Left lung (tissue), 10 donors: ENCODE data around the gene MACROD2. TPM values are rescaled to one million over a fixed set of nuclear protein-coding genes. Genes with fewer than 3 reads are reported as not detected.

Experiments used
- ATAC-seq: fragments of 200-7000 bp; cut with Tn5 transposase; one replicate; pipeline ENCODE4 v1.9.1; 2020; ENCODE audit warnings: moderate library complexity
- DNase-seq, 4 donors: peaks; one replicate each; pipeline ENCODE4 v3.0.0-alpha.2; 2013 to 2020
- H3K27ac ChIP-seq, 2 donors: fragments of 200-600 bp; sonication (generic) in 1 of 2; one replicate each; pipeline versions ENCODE4 v1.5.0 to v1.8.0; 2020 to 2021
- H3K27me3 ChIP-seq, 2 donors: fragments of 200-600 bp; sonication (generic) in 1 of 2; one replicate each; pipeline versions ENCODE4 v1.5.0 to v1.8.0; 2020 to 2021
- H3K36me3 ChIP-seq, 2 donors: fragments of 200-600 bp; sonication (generic) in 1 of 2; one replicate each; pipeline versions ENCODE4 v1.5.0 to v1.8.0; 2020 to 2021
- H3K4me1 ChIP-seq, 2 donors: fragments of 200-600 bp; one replicate each; pipeline ENCODE4 v1.8.0; 2021
- H3K4me3 ChIP-seq, 2 donors: fragments of 200-600 bp; sonication (generic) in 1 of 2; one replicate each; pipeline versions ENCODE4 v1.5.0 to v1.8.0; 2020 to 2021; ENCODE audit warnings: mild to moderate bottlenecking in 1 of 2
- H3K9me3 ChIP-seq, 2 donors: fragments of 200-600 bp; sonication (generic) in 1 of 2; one replicate each; pipeline versions ENCODE4 v1.5.0 to v1.8.0; 2020 to 2021
- intact Hi-C, 2 donors: fragments of 100-400 bp; cut with DNase I; formaldehyde crosslinking; loops; one replicate each; pipeline versions ENCODE4 v1.11.2 to v1.14.2; 2022
- polyA plus RNA-seq, 6 donors: library from polyadenylated mRNA; unstranded; fragments of 120-200 nt; gene quantifications; one replicate each; pipeline ENCODE4 v1.2.1, GENCODE V29; 2013; ENCODE audit not compliant: insufficient read length in 6 of 6
- total RNA-seq, 2 donors: library from RNA; stranded (reverse); fragmentation: NEBNext Ultra II Directional; extraction: Animal tissue kit (Norgen Biotek cat#: 25700); gene quantifications; one replicate each; pipeline ENCODE4 v1.2.1, GENCODE V29; 2021
- TF ChIP-seq, protein P1 (sequence below), 2 donors: fragments of 200-600 bp; sonication (generic) in 1 of 2; IDR thresholded peaks; one replicate each; pipeline versions ENCODE4 v1.5.0 to v1.8.0; 2021; ENCODE audit warnings: antibody characterized with exemption in 2 of 2
- donor health status: DM: no; HTN: yes; CAD: no.
- donor health status: DM: no; HTN: no; CAD: no.

The MACROD2 gene
- total and polyA plus RNA-seq, 8 donors = 6.1 to 23.6 (median 8.9) TPM

- no peaks in the 10 kb centered on the region for H3K9me3 ChIP-seq
- ATAC-seq (no peak), DNase-seq (no peak)
- H3K27ac ChIP-seq = no peak overlapping the region
- H3K36me3 ChIP-seq = no peaks in the 10 kb centered on the region
- H3K4me1 ChIP-seq = no peaks in the 10 kb centered on the region
- H3K4me3 ChIP-seq = no peak overlapping the region
- intact Hi-C loops = no loop called here
- H3K27me3 ChIP-seq = no peaks in the 10 kb centered on the region
- TF ChIP-seq, protein P1, sequence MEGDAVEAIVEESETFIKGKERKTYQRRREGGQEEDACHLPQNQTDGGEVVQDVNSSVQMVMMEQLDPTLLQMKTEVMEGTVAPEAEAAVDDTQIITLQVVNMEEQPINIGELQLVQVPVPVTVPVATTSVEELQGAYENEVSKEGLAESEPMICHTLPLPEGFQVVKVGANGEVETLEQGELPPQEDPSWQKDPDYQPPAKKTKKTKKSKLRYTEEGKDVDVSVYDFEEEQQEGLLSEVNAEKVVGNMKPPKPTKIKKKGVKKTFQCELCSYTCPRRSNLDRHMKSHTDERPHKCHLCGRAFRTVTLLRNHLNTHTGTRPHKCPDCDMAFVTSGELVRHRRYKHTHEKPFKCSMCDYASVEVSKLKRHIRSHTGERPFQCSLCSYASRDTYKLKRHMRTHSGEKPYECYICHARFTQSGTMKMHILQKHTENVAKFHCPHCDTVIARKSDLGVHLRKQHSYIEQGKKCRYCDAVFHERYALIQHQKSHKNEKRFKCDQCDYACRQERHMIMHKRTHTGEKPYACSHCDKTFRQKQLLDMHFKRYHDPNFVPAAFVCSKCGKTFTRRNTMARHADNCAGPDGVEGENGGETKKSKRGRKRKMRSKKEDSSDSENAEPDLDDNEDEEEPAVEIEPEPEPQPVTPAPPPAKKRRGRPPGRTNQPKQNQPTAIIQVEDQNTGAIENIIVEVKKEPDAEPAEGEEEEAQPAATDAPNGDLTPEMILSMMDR (IDR thresholded peaks at IDR 0.05) = no peak
Measured at GRCh38 chr20:15772826-15773225, 1777.5 kb downstream of the MACROD2 start.

DNA sequence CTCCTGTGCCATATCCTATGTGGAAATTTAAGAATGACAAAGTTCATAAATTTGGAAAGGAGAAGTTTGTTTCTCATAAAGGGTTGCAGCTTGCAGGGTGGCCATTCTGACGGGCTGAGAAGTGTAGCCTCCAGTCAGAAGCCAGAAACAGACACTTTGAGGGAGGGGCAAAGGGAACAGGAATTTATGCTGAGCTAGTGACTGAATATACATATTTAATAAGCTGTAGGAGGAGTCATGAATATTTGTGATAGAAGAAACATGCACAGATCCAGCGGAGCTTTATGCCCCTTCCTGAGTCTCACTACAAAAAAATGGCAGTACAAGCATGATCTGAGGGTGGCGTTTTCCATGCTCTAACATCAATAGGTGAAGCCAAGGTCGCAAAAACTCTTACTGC is 1779.6 kb downstream of the MACROD2 start:
- TF ChIP-seq, protein P1 (IDR thresholded peaks at IDR 0.05) = no peak
- H3K27ac ChIP-seq = no peak overlapping the region
- no peaks in the 10 kb centered on the region for H3K9me3 ChIP-seq
- no peaks in the 10 kb centered on the region for H3K4me1 ChIP-seq
- DNase-seq = no peak
- intact Hi-C loops = no loop called here
- ATAC-seq = no peak
- no peaks in the 10 kb centered on the region for H3K36me3 ChIP-seq
- no peaks in the 10 kb centered on the region for H3K27me3 ChIP-seq
- no peak overlapping the region for H3K4me3 ChIP-seq

- DNase-seq (no peak), ATAC-seq (no peak)
- intact Hi-C loops = no loop called here
- Histone ChIP-seq H3K27me3 (no peaks in the 10 kb centered on the region), H3K4me1 (no peaks in the 10 kb centered on the region), H3K9me3 (no peaks in the 10 kb centered on the region), H3K4me3 (no peak overlapping the region), H3K36me3 (no peaks in the 10 kb centered on the region), H3K27ac (no peak overlapping the region)
- TF ChIP-seq, protein P1 (IDR thresholded peaks at IDR 0.05) = no peak
Measured at GRCh38 chr20:15776770-15777466, 1781.6 kb downstream of the MACROD2 start.

DNA sequence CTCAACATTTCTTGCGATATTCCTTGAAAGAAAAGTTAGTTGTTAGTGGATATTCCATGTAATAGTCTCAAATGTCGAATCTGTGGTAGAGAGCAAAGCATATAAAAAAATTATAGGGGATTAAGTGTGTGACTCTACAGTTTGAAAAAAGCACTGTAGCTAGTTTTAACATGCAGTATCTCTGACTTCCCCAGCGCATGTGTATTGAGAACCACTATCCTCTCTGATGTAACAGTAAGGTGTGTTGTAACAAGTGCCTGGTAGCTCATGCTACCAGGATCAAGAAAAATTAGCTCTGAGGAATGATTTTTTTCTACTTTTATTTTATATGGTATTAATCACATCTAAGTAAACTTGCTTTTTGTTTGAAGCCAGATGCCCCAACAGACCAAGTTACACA is 1788.7 kb downstream of the MACROD2 start:
- no peak for ATAC-seq

GRCh38 chr20:15789079-15789478 is 1793.8 kb downstream of the MACROD2 start:
- TF ChIP-seq, protein P1 (IDR thresholded peaks at IDR 0.05) = no peak
- H3K4me3 ChIP-seq = no peak overlapping the region
- H3K9me3 ChIP-seq = no peaks in the 10 kb centered on the region
- intact Hi-C loops = no loop called here
- no peaks in the 10 kb centered on the region for H3K36me3 ChIP-seq
- no peak for ATAC-seq
- no peak overlapping the region for H3K27ac ChIP-seq
- no peaks in the 10 kb centered on the region for H3K4me1 ChIP-seq
- no peak for DNase-seq
- H3K27me3 ChIP-seq = no peaks in the 10 kb centered on the region

More for the DNA sequence above, 1788.7 kb downstream of the MACROD2 start:
- no peaks in the 10 kb centered on the region for H3K27me3 ChIP-seq
- DNase-seq = no peak
- no peak overlapping the region for H3K4me3 ChIP-seq
- intact Hi-C loops = no loop called here
- TF ChIP-seq, protein P1 (IDR thresholded peaks at IDR 0.05) = no peak
- H3K36me3 ChIP-seq = no peaks in the 10 kb centered on the region
- no peaks in the 10 kb centered on the region for H3K9me3 ChIP-seq
- H3K4me1 ChIP-seq = no peaks in the 10 kb centered on the region
- no peak overlapping the region for H3K27ac ChIP-seq
